B cell (primary cell): ENCODE data around the gene PCDH9. TPM values are rescaled to one million over a fixed set of nuclear protein-coding genes. Genes with fewer than 3 reads are reported as not detected.

Source experiments
- ATAC-seq: fragments of 200-7000 bp; cut with Tn5 transposase; one replicate; pipeline ENCODE4 v1.10.0; 2021; ENCODE audit warnings: low read depth, mild to moderate bottlenecking, moderate number of reproducible peaks, moderate library complexity
- CTCF ChIA-PET: fragments of 350-600 bp; sonication (Branson Sonifier 250); formaldehyde crosslinking; loops from one replicate; lab custom pipeline; 2021; ENCODE audit warnings: antibody characterized with exemption, inconsistent platforms; lab: Charles Lee
- POLR2A ChIA-PET: fragments of 350-600 bp; sonication (Branson Sonifier 250); formaldehyde crosslinking; loops from one replicate; lab custom pipeline; 2021; ENCODE audit warnings: antibody characterized with exemption; lab: Charles Lee
- DNase-seq: peaks from one replicate; pipeline ENCODE4 v3.0.0; 2013
- H2AFZ ChIP-seq: 2 replicates; pipeline ENCODE4 v1.6.1; 2012; ENCODE audit warnings: mild to moderate bottlenecking, low read depth, low read length; ENCODE audit not compliant: insufficient read depth, poor library complexity, severe bottlenecking
- H3K27ac ChIP-seq, 2 donors: 1 replicate in 1 of 2; 2 replicates in 1 of 2; pipeline ENCODE4 v1.5.1; 2012 to 2013; ENCODE audit warnings: low read length in 2 of 2, mild to moderate bottlenecking in 2 of 2, moderate library complexity in 1 of 2
- H3K27me3 ChIP-seq, 4 experiments: fragments of 200-600 bp in 1 of 4; sonication (generic) in 1 of 4; replicated peaks in 1 of 4; 1 replicate in 2 of 4; 2 replicates in 2 of 4; pipeline versions ENCODE4 v1.6.1 to v1.7.0; 2013 to 2016; ENCODE audit warnings: low read length in 3 of 4, mild to moderate bottlenecking in 2 of 4, mixed read lengths in 1 of 4, moderate library complexity in 1 of 4; ENCODE audit not compliant: insufficient read depth in 4 of 4, control insufficient read depth in 3 of 4; ENCODE audit errors: control extremely low read depth in 1 of 4
- H3K36me3 ChIP-seq, 2 experiments: replicated peaks in 1 of 2; 1 replicate in 1 of 2; 2 replicates in 1 of 2; pipeline versions ENCODE4 v1.6.1 to v1.7.1; 2013; ENCODE audit warnings: low read length in 1 of 2; ENCODE audit not compliant: insufficient read depth in 2 of 2, control insufficient read depth in 1 of 2; ENCODE audit errors: control extremely low read depth in 1 of 2, extremely low read depth in 1 of 2
- H3K4me1 ChIP-seq, 2 donors: fragments of 200-600 bp in 1 of 2; sonication (generic) in 1 of 2; 1 replicate in 1 of 2; 2 replicates in 1 of 2; pipeline versions ENCODE4 v1.5.1 to v1.6.1; 2013 to 2017; ENCODE audit warnings: low read length in 2 of 2; ENCODE audit not compliant: control insufficient read depth in 2 of 2, insufficient read depth in 2 of 2
- H3K4me2 ChIP-seq: replicated peaks from 2 replicates; pipeline ENCODE3; 2012; ENCODE audit warnings: mild to moderate bottlenecking, low read depth, low read length; ENCODE audit not compliant: poor library complexity, severe bottlenecking
- H3K4me3 ChIP-seq, 5 experiments: fragments of 200-600 bp in 1 of 5; sonication (generic) in 1 of 5; 1 replicate in 3 of 5; 2 replicates in 2 of 5; pipeline versions ENCODE4 v1.5.1 to v1.7.0; 2011 to 2016; ENCODE audit warnings: low read length in 4 of 5, mild to moderate bottlenecking in 4 of 5, low read depth in 2 of 5, control low read depth in 1 of 5, moderate library complexity in 1 of 5; ENCODE audit not compliant: insufficient read depth in 1 of 5; ENCODE audit errors: control extremely low read depth in 1 of 5, extremely low read depth in 1 of 5
- H3K79me2 ChIP-seq: fragments of 200-600 bp; sonication (generic); one replicate; pipeline ENCODE4 v1.6.0; 2016; ENCODE audit warnings: low read length; ENCODE audit not compliant: control insufficient read depth, insufficient read depth
- H3K9ac ChIP-seq: fragments of 200-600 bp; sonication (generic); 2 replicates; pipeline ENCODE4 v1.6.1; 2017; ENCODE audit warnings: mild to moderate bottlenecking, low read length, moderate library complexity
- H3K9me3 ChIP-seq, 3 donors: one replicate each; pipeline versions ENCODE4 v1.6.1 to v1.7.1; 2013; ENCODE audit warnings: low read length in 2 of 3; ENCODE audit not compliant: control insufficient read depth in 2 of 3, insufficient read depth in 1 of 3; ENCODE audit errors: control extremely low read depth in 1 of 3
- H4K20me1 ChIP-seq: 2 replicates; pipeline ENCODE4 v1.6.0; 2012; ENCODE audit warnings: mild to moderate bottlenecking, low read length; ENCODE audit not compliant: insufficient read depth, control insufficient read depth, poor library complexity, severe bottlenecking
- H3K27ac Mint-ChIP-seq: one replicate; pipeline ENCODE4 v1.8.0; 2021; ENCODE audit warnings: mixed read lengths
- H3K27me3 Mint-ChIP-seq: one replicate; pipeline ENCODE4 v1.8.0; 2021; ENCODE audit warnings: mixed read lengths
- H3K4me1 Mint-ChIP-seq: one replicate; pipeline ENCODE4 v1.8.0; 2021; ENCODE audit warnings: mixed read lengths
- H3K4me3 Mint-ChIP-seq: one replicate; pipeline ENCODE4 v1.8.0; 2021; ENCODE audit warnings: mixed read lengths
- H3K9me3 Mint-ChIP-seq: one replicate; pipeline ENCODE4 v1.8.0; 2022; ENCODE audit warnings: mixed read lengths; ENCODE audit not compliant: insufficient read depth
- EZH2 ChIP-seq: IDR thresholded peaks from 2 replicates; pipeline ENCODE4 v1.6.1; 2012; ENCODE audit warnings: borderline replicate concordance, low read depth, mild to moderate bottlenecking, moderate library complexity, low read length; ENCODE audit not compliant: insufficient read depth, poor library complexity, severe bottlenecking
- WGBS: methylation state at CpG from one replicate; pipeline ENCODE4 v1.1.5; 2013; ENCODE audit warnings: missing lambda C conversion rate; ENCODE audit not compliant: insufficient coverage; 5-methylcytosine and 5-hydroxymethylcytosine counted together
- intact Hi-C: fragments of 100-400 bp; cut with micrococcal nuclease; formaldehyde crosslinking; loops from one replicate; pipeline ENCODE4 v1.10.0; 2022
- polyA plus RNA-seq: library from polyadenylated mRNA; depleted of rRNA; stranded (reverse); fragments of >200 nt; gene quantifications from 2 replicates; pipeline ENCODE4 v1.2.3, GENCODE V29; 2012
- total RNA-seq, 2 donors: library from RNA; stranded (reverse); fragments of 120-200 nt in 1 of 2; gene quantifications; 1 replicate in 1 of 2; 2 replicates in 1 of 2; pipeline versions ENCODE4 v1.2.3 to v1.2.4, GENCODE V29; 2013 to 2022
- TF ChIP-seq, protein P1 (sequence below): fragments of 200-600 bp; IDR thresholded peaks from one replicate; pipeline ENCODE4 v1.8.0; 2022; ENCODE audit warnings: antibody characterized with exemption, mild to moderate bottlenecking

PCDH9 gene
- total and polyA plus RNA-seq, 2 donors (not counting 1 experiment from before 2014, with no cell fraction given), result 13.1 to 21.8 TPM

- Histone ChIP-seq H3K27me3 (no peaks in the 10 kb centered on the region), H4K20me1 (no peaks in the 10 kb centered on the region), H2AFZ (no peak overlapping the region), H3K9ac (no peak overlapping the region), H3K79me2 (no peaks in the 10 kb centered on the region), H3K36me3 (no peaks in the 10 kb centered on the region), H3K9me3 (no peaks in the 10 kb centered on the region), H3K4me1 (no peaks in the 10 kb centered on the region), H3K4me2 (no peak overlapping the region), H3K27ac (no peak overlapping the region), H3K4me3 (no peak overlapping the region)
- DNase-seq, result no peak
- intact Hi-C loops, result no loop called here
- H3K4me1 Mint-ChIP-seq, result no peaks in the 10 kb centered on the region
- no peak overlapping the region for H3K27ac Mint-ChIP-seq
- ChIA-PET CTCF (no interaction called here), POLR2A (no interaction called here)
- H3K4me3 Mint-ChIP-seq, result no peak overlapping the region
- TF ChIP-seq EZH2, result no peak
- TF ChIP-seq, protein P1, sequence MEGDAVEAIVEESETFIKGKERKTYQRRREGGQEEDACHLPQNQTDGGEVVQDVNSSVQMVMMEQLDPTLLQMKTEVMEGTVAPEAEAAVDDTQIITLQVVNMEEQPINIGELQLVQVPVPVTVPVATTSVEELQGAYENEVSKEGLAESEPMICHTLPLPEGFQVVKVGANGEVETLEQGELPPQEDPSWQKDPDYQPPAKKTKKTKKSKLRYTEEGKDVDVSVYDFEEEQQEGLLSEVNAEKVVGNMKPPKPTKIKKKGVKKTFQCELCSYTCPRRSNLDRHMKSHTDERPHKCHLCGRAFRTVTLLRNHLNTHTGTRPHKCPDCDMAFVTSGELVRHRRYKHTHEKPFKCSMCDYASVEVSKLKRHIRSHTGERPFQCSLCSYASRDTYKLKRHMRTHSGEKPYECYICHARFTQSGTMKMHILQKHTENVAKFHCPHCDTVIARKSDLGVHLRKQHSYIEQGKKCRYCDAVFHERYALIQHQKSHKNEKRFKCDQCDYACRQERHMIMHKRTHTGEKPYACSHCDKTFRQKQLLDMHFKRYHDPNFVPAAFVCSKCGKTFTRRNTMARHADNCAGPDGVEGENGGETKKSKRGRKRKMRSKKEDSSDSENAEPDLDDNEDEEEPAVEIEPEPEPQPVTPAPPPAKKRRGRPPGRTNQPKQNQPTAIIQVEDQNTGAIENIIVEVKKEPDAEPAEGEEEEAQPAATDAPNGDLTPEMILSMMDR, result no peak
- ATAC-seq, result no peak
- no peaks in the 10 kb centered on the region for H3K27me3 Mint-ChIP-seq
- WGBS, result no CpG with 5 or more reads among the region's 1 CpG
- H3K9me3 Mint-ChIP-seq, result no peaks in the 10 kb centered on the region
Measured at GRCh38 chr13:66805657-66806056, 424.5 kb downstream of the PCDH9 start.

- no peak for DNase-seq
- Mint-ChIP-seq H3K4me1 (no peaks in the 10 kb centered on the region), H3K9me3 (no peaks in the 10 kb centered on the region), H3K4me3 (no peak overlapping the region), H3K27ac (no peak overlapping the region), H3K27me3 (no peaks in the 10 kb centered on the region)
- ChIA-PET POLR2A (no interaction called here), CTCF (no interaction called here)
- H3K9ac ChIP-seq, result no peak overlapping the region
- H4K20me1 ChIP-seq, result no peaks in the 10 kb centered on the region
- 100% methylated on average over 1 of the region's 1 CpG for WGBS
- no peaks in the 10 kb centered on the region for H3K79me2 ChIP-seq
- no peak overlapping the region for H3K4me3 ChIP-seq
- H3K36me3 ChIP-seq, result no peaks in the 10 kb centered on the region
- no peaks in the 10 kb centered on the region for H3K27me3 ChIP-seq
- H3K4me1 ChIP-seq, result no peaks in the 10 kb centered on the region
- TF ChIP-seq, protein P1, result no peak
- TF ChIP-seq EZH2, result no peak
- H3K4me2 ChIP-seq, result no peak overlapping the region
- H3K9me3 ChIP-seq, result no peaks in the 10 kb centered on the region
- no peak overlapping the region for H2AFZ ChIP-seq
- intact Hi-C loops, result no loop called here
- H3K27ac ChIP-seq, result no peak overlapping the region
- ATAC-seq, result no peak
Measured at GRCh38 chr13:66803808-66804456, 426.2 kb downstream of the PCDH9 start.
